Left kidney (tissue), 8 donors: ENCODE results near the gene BSPH1. TPM values are rescaled to one million over a fixed set of nuclear protein-coding genes. Genes with fewer than 3 reads are reported as not detected.
A peak's percentile ranks its signal among the peaks of the same experiment; 100 is the strongest.
"Not testable (repeated sequence)": the region's sequence is repeated elsewhere in the genome, so short reads cannot be mapped to it uniquely, and the experiment has no call there.

Experiments used
- DNase-seq: peaks from one replicate; pipeline ENCODE4 v3.0.0-alpha.2; 2013
- long read RNA-seq, 8 donors: transcript quantifications; one replicate each; lab custom pipeline, GENCODE V29; 2026
- polyA plus RNA-seq: library from polyadenylated mRNA; unstranded; fragments of 120-200 nt; gene quantifications from one replicate; pipeline ENCODE4 v1.2.1, GENCODE V29; 2013; ENCODE audit not compliant: insufficient read length

The BSPH1 gene, protein sequence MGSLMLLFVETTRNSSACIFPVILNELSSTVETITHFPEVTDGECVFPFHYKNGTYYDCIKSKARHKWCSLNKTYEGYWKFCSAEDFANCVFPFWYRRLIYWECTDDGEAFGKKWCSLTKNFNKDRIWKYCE
- polyA plus RNA-seq: not detected
- long read RNA-seq, donor 1: 0 reads
- long read RNA-seq, donor 2: 0 reads
- long read RNA-seq, donor 3: 0 reads
- long read RNA-seq, donor 4: 0 reads
- long read RNA-seq, donor 5: 0 reads
- long read RNA-seq, donor 6: 0 reads
- long read RNA-seq, donor 7: 0 reads
- long read RNA-seq, donor 8: 0 reads

- no peak for DNase-seq
These were observed at the start of gene BSPH1 for GRCh38 chr19:47992070-47992469. TSS of gene BSPH1 (minus strand) at chr19:47992170. CDS start at chr19:47992081, 89 bp downstream.

GRCh38 chr19:48036765-48037164 is 44.8 kb upstream of the BSPH1 start:
- DNase-seq: no peak

- no peak for DNase-seq
These were observed 41.6 kb upstream of the BSPH1 start for GRCh38 chr19:48033604-48034003.

- DNase-seq: no peak
These were observed 38.1 kb upstream of the BSPH1 start for GRCh38 chr19:48030073-48030472.

DNA sequence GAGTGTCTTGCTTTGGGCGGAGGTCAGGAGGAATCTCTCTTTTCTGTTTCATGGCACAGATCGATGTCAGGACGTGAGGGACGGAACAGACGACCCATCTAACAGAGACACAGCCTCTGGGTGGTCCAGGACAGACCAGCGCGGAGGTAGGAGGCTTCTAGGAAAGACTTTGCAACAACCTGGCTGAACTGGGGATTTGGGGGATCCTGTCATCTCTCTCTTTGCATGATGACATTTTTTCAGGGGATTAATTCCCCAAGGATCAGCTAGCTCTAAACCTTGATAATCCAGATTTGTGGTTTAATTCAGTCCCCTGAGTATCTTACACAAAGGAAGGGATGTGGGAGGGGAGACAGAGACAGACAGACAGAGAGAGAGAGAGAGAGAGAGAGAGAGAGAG is 37.5 kb upstream of the BSPH1 start:
- DNase-seq: no peak

DNA sequence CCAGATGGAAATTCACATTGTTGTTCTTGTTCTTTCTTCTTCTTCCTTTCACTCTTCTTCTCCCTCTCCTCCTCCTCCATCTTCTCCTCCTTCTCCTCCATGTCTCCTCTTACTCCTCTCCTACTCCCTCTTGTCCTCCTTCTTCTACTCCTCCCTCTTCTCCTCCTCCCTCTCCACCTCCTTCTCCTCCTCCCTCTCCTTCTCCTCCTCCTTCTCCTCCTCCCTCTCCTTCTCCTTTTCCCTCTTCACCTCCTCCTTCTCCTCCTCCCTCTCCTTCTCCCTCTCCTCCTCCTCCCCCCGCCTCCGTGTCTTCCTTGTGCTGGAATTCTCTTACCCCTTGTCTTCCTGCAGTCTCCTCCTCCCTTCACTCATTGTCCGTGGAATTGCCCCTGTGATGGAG is 33.5 kb upstream of the BSPH1 start:
- DNase-seq: no peak

DNA sequence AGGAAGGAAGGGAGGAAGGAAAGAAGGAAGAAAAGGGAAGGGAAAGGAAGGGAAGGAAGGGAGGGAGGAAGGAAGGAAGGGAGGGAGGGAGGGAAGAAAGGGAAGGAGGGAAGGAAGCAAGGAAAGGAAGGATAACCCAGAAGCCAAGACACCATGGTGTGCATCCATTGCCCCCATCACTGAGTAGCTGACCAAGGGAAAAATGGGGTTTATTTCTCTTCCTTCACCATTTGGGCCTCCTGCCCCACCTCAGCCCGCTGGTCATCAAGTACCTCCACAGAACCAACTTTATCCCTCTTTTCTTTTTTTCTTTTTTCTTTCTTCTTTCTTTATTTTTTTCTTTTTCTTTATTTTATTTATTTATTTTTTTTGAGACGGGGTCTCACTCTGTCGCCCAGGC is 31.5 kb upstream of the BSPH1 start:
- no peak for DNase-seq

DNA sequence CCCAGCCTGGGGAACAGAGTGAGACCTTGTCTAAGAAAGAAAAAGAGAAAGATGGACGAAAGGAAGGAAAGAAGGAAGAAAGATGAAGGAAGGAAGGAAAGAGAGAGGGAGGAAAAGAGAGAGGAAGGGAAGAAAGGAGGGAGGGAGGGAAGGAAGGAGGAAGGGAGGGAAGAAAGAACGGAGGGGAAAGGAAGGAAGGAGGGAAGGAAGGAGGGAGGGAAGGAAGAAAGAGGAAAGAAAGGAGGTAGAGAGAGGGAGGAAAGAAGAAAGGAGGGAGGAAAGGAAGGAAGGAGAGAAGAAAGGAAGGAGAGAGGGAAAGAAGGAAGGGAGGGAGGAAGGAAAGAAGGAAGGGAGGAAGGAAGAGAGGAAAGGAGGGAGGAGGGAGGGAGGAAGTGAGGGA is 31.0 kb upstream of the BSPH1 start:
- DNase-seq: no peak

DNA sequence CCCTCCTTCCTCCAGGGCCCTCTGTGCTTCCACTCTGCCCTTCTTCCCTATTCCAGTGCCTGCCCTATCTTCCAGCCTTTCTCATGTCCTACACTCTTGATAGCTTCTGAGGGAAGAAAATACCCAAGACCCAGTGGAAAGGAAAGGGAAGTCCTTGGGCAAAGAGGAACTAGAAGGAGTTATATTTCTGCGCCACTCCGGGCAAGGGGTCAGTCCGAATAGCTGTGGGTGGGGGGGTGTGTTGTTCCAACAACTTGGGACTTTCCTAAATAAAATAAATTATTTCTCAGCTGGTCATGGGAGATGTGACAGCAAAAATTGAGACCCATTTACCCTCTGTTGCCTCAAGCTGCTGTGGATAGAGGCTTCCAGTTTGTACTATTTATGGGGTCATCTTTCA is 28.7 kb upstream of the BSPH1 start:
- no peak for DNase-seq

DNA sequence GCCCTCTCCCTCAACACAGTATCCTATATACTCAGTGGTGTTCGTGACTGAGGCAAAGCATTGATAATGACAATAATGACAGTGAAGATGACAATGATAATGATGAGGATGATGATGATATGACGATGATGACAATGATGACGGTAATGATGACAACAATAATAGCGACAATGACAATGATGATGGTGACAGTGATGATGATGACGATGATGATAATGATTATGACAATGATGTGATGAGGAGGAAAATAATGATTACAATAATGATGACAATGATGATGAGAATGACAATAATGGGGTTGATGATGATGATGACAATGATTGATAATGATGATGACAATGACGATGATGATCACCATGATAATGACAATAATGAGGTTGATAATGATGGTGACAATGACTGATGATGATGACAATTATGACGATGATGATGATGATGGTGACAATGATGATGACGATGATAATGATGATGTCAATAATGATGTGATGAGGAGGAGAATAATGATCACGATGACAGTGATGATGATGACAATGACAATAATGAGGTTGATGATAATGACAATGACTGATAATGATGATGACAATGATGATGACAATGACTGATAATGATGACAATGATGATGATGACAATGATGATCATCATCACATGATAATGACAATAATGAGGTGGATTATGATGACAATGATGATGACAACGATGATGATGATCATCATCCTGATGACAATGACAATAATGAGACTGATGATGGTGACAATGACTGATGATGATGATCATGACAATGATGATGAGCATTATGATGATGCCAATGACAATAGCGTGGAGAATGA is 19.2 kb upstream of the BSPH1 start:
- DNase-seq: no peak

GRCh38 chr19:48006762-48007161 is 14.8 kb upstream of the BSPH1 start:
- DNase-seq: no peak

- DNase-seq: no peak
These were observed 12.3 kb upstream of the BSPH1 start for GRCh38 chr19:48004236-48004635.

- DNase-seq: no peak
These were observed 8.9 kb upstream of the BSPH1 start for GRCh38 chr19:48000846-48001245.

- DNase-seq: no peak
These were observed 6.8 kb upstream of the BSPH1 start for GRCh38 chr19:47998800-47999199.

DNA sequence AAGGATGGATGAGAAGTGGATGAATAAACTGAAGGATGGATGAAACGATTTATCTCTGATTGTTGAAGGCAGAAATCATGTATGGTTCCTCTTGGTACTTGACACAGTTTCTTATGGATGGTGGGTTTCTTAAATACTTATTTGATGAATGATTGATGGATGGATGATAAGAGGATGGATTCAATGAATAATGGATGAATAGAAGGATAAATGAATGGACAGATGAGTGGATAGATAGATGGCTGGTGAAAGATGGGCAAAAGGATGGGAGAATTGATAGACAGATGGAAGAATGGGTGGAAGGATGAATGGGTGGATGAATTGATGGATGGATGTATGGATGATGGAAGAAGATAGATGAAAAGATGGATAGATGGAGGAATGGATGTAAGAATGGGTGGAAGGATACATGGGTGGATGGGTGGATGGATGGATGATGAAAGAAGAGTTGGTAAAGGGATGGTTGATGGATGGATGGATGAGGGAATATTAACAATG is 4.3 kb upstream of the BSPH1 start:
- DNase-seq: no peak

- peak; percentile 74 for DNase-seq
These were observed 2.3 kb upstream of the BSPH1 start, which contains the start of gene ELSPBP1 for GRCh38 chr19:47994209-47994802. TSS of gene ELSPBP1 (plus strand) at chr19:47994632. CDS start at chr19:48008668, 14,036 bp downstream.

- DNase-seq: no peak
These were observed 670 bp downstream of the BSPH1 start for GRCh38 chr19:47991191-47991808.

DNA sequence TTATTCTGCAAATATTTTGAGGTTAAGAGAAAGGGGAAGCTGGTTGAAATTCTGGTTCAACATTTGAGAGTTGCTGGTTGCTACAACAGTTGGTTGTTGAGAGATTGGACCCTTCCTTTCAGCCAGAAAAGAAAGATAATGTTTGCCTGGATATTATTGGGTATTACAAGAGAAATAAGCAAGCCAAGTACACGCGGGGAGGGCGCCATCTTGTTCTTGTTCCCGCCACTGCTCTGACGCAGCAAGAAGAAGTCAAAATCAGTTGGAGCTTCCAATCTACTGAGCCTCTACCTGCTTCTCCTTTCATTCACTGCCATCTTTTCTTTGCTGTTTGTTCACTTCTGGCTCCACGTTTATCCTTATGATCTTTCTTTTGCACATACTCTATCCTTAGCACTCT is 18.4 kb downstream of the BSPH1 start:
- DNase-seq: no peak

GRCh38 chr19:47955936-47956335 is 36.0 kb downstream of the BSPH1 start:
- not testable (repeated sequence) for DNase-seq

- DNase-seq: not testable (repeated sequence)
These were observed 39.8 kb downstream of the BSPH1 start for GRCh38 chr19:47952132-47952531.

DNA sequence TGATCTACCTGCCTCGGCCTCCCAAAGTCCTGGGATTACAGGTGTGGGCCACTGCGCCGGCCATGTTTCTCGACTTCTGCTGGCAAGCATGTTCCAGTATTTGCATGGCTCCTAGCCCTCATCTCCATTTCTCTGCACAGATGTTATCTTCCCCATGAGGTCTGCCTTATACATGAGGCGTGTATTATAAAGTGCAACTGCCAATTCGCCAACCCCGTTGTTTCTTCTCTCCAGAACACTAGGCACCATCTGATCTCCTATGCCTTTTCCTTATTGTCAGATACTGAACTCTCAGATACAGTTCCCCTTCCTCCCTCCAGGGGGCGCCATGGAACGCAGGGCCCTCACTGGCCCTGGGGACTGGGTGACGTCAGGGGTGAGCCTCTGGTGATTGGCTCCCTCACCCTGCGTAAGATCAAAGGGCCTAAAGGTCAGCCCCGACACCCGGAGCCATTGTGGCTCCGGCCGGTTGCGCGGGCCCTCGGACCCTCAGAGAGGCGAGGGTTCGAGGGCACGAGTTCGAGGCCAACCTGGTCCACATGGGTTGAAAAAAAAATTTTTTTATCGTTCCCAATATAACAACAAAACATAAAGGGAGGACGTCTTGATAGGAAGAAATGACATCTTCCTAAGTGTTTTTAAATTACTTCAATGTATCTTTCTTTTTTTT is 42.0 kb downstream of the BSPH1 start:
- DNase-seq: not testable (repeated sequence)

GRCh38 chr19:47928581-47928980 is 63.4 kb downstream of the BSPH1 start:
- not testable (repeated sequence) for DNase-seq
